Omental fat pad (tissue), 4 donors: Measurements from ENCODE around the gene ABHD8. TPM values are rescaled to one million over a fixed set of nuclear protein-coding genes. Genes with fewer than 3 reads are reported as not detected.

Experiments used
- ATAC-seq: fragments of 150-250 bp; one replicate; pipeline ENCODE4 v1.9.1; 2016; ENCODE audit warnings: mild to moderate bottlenecking, moderate library complexity; ENCODE audit not compliant: low FRiP score
- DNase-seq: peaks from one replicate; pipeline ENCODE4 v3.0.0-alpha.2; 2019; ENCODE audit warnings: low spot score
- CTCF ChIP-seq, 3 donors: fragments of 450-650 bp; IDR thresholded peaks; one replicate each; pipeline ENCODE4 v1.5.1; 2016 to 2017; ENCODE audit warnings: antibody characterized with exemption in 3 of 3, mild to moderate bottlenecking in 3 of 3, moderate library complexity in 2 of 3
- total RNA-seq, 4 donors: library from RNA; depleted of rRNA; stranded (reverse); fragments of >200 nt; gene quantifications; one replicate each; pipeline ENCODE4 v1.1.0, GENCODE V29; 2016

The ABHD8 gene
- total RNA-seq, 4 donors from 2014 or later, result 6.1 to 13.2 (median 11.1) TPM

GRCh38 chr19:17319473-17320238 lies 16.4 kb upstream of the ABHD8 start:
- DNase-seq (no peak), ATAC-seq (no peak)
- TF ChIP-seq CTCF (IDR thresholded peaks at IDR 0.05), result no peak

GRCh38 chr19:17318966-17319365 lies 15.7 kb upstream of the ABHD8 start:
- no peak for TF ChIP-seq CTCF (IDR thresholded peaks at IDR 0.05)
- DNase-seq (no peak), ATAC-seq (no peak)

DNA sequence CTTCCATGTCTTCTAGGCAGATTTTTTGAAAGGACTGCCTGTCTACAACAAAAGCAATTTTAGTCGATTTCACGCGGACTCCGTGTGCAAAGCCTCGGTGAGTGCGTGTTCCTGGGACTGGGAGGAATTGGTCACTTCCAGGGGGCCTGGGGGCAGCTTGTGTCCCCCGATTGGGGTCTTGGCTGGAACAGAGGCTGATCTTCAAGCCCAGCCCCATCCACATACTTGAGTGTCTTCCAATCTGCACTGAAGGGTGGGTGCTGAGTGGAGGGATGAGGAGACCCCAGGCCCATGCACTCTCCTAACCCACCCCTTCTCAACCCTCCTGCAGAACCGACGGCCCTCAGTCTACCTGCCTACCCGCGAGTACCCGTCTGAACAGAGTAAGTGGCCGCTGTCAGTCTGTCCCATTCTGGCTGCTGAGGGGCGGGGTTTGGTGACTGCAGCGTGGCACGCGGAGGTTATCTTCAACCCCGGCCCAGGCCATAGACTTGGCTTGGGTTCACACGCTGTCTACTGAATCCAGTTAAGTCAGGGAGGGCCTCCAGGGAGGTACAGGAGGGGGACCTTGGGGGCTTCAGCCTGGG lies 10.9 kb upstream of the ABHD8 start:
- no peak for TF ChIP-seq CTCF (IDR thresholded peaks at IDR 0.05)
- no peak for ATAC-seq
- no peak for DNase-seq

DNA sequence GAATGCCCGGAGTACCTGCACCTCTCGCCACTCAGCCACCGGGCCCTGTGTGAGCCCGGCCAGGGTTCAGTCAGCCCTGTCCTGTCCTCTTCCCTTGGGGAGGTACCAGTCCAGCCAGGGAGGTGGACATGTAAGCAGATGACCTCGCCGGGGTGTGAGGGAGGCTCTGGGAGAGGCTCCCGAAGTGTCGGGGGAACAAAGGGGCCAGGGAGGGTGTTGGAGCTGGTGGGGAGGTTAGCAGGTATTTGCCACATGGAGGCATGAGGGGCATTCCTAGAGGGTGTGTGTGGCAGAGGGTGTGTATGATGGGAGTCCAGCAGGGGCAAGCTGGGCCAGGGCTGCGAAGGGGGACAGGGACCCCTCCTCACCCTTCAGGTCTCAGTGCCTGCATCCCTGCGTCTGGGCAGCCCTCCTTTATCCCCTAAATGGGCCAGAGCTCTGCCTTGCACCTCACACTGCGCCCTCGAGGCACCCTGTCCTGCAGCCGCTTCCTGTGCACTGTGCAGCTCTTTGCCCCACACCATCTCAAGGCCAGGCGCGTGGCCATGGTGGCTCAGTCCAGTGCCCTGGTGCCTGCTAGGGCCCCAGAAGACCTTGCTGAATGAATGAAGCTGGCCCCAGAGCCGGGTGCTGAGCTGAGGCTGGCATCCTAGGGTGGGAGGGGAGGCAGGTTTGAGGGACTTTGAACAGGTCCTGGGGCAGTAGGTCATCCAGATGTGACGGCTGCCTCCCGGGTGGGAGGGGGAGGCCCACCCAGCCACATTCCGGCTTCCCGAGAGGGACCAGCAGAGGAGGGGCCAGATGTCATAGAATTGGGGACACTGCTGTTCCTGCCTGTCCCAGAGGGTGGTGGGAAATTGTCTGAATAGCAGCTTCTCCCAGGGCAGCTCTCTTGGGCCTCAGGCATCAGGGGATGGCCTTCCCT lies 9.2 kb upstream of the ABHD8 start:
- no peak for DNase-seq
- no peak for ATAC-seq
- TF ChIP-seq CTCF (IDR thresholded peaks at IDR 0.05), result no peak

GRCh38 chr19:17311455-17312188 lies 8.4 kb upstream of the ABHD8 start:
- DNase-seq (no peak), ATAC-seq (no peak)
- TF ChIP-seq CTCF (IDR thresholded peaks at IDR 0.05), result no peak

GRCh38 chr19:17309965-17310461 lies 6.8 kb upstream of the ABHD8 start:
- no peak for TF ChIP-seq CTCF (IDR thresholded peaks at IDR 0.05)
- ATAC-seq (no peak), DNase-seq (no peak)
